CD4-positive, alpha-beta memory T cell (primary cell): ENCODE measurements around the gene RGS1. TPM values are rescaled to one million over a fixed set of nuclear protein-coding genes. Genes with fewer than 3 reads are reported as not detected.

Source experiments
- CTCF ChIA-PET: fragments of 350-600 bp; sonication (Branson Sonifier 250); formaldehyde crosslinking; loops from one replicate; lab custom pipeline; 2021; ENCODE audit warnings: inconsistent platforms; ENCODE audit not compliant: partially characterized antibody; lab: Charles Lee
- POLR2A ChIA-PET: fragments of 350-600 bp; sonication (Branson Sonifier 250); formaldehyde crosslinking; loops from one replicate; lab custom pipeline; 2021; ENCODE audit not compliant: partially characterized antibody; lab: Charles Lee
- DNase-seq, 5 donors: peaks; one replicate each; pipeline versions ENCODE4 v3.0.0 to v3.0.0-alpha.2; 2020 to 2022; ENCODE audit warnings: mixed read lengths in 1 of 5
- H3K27ac ChIP-seq: one replicate; pipeline ENCODE4 v1.7.0; 2013; ENCODE audit warnings: low read depth, low read length
- H3K27me3 ChIP-seq: 2 replicates; pipeline ENCODE4 v1.7.0; 2013; ENCODE audit warnings: mild to moderate bottlenecking, low read length, moderate library complexity; ENCODE audit not compliant: insufficient read depth
- H3K36me3 ChIP-seq: 2 replicates; pipeline ENCODE4 v1.7.0; 2013; ENCODE audit warnings: mild to moderate bottlenecking, low read length, moderate library complexity; ENCODE audit not compliant: insufficient read depth
- H3K4me1 ChIP-seq: 2 replicates; pipeline ENCODE4 v1.7.0; 2013; ENCODE audit warnings: mild to moderate bottlenecking, low read length, moderate library complexity; ENCODE audit not compliant: insufficient read depth
- H3K4me3 ChIP-seq, 2 donors: one replicate each; pipeline ENCODE4 v1.7.0; 2013; ENCODE audit warnings: low read length in 2 of 2, mild to moderate bottlenecking in 1 of 2
- H3K9me3 ChIP-seq, 2 donors: one replicate each; pipeline ENCODE4 v1.7.0; 2013; ENCODE audit warnings: low read length in 2 of 2, control low read depth in 1 of 2; ENCODE audit not compliant: control insufficient read depth in 1 of 2
- H3K27ac Mint-ChIP-seq, 7 donors: one replicate each; pipeline ENCODE4 v1.8.0; 2020 to 2021; ENCODE audit warnings: mixed read lengths in 7 of 7, mild to moderate bottlenecking in 6 of 7, inconsistent platforms in 3 of 7, moderate library complexity in 3 of 7
- H3K27me3 Mint-ChIP-seq, 2 donors: one replicate each; pipeline ENCODE4 v1.8.0; 2020 to 2021; ENCODE audit warnings: mixed read lengths in 2 of 2
- H3K36me3 Mint-ChIP-seq, 2 donors: one replicate each; pipeline ENCODE4 v1.8.0; 2020 to 2021; ENCODE audit warnings: mixed read lengths in 2 of 2, inconsistent platforms in 1 of 2, mild to moderate bottlenecking in 1 of 2
- H3K4me1 Mint-ChIP-seq, 4 donors: one replicate each; pipeline ENCODE4 v1.8.0; 2020 to 2021; ENCODE audit warnings: mixed read lengths in 4 of 4, mild to moderate bottlenecking in 1 of 4
- H3K4me3 Mint-ChIP-seq, 8 donors: one replicate each; pipeline ENCODE4 v1.8.0; 2020 to 2021; ENCODE audit warnings: mixed read lengths in 8 of 8, mild to moderate bottlenecking in 7 of 8, moderate library complexity in 6 of 8, inconsistent platforms in 3 of 8
- H3K9me3 Mint-ChIP-seq, 8 donors: one replicate each; pipeline ENCODE4 v1.8.0; 2020 to 2021; ENCODE audit warnings: mixed read lengths in 8 of 8, mild to moderate bottlenecking in 5 of 8, inconsistent platforms in 3 of 8, moderate library complexity in 1 of 8
- intact Hi-C: fragments of 100-400 bp; cut with micrococcal nuclease; formaldehyde crosslinking; loops from one replicate; pipeline ENCODE4 v1.15.1; 2023
- polyA plus RNA-seq, 2 donors: library from polyadenylated mRNA; unstranded; fragments of 300-500 nt; fragmentation: Illumina TruSeq; gene quantifications; one replicate each; pipeline ENCODE4 v1.2.3, GENCODE V29; 2021
- total RNA-seq, 2 experiments: library from RNA; stranded (reverse); gene quantifications; one replicate each; pipeline ENCODE4 v1.2.3, GENCODE V29; 2021

Gene RGS1
- total and polyA plus RNA-seq, 4 experiments from 2014 or later: 9.9 to 120 (median 14.8) TPM

DNA sequence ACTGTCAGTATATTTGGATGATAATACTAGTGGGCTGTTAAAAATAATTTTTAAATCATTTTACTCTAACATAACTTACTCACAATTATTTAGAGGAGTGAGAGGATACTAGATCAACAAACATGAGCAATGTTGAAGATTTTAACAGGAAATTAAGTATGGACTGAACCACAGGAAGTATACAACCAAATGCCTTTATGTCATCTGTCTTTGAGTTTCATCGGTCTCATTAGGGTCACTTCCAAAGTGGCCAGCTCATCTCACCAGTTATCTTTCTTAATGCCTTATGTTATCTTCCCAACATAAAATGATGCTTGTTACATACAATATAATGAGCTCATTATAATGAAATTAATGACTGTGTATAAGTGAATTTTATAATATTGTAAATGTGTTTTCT, 1.5 kb upstream of the RGS1 start:
- H3K4me3 Mint-ChIP-seq: peak overlapping the region in 5 of 8 donors; percentile 2 to 42 (median 17)
- H3K9me3 ChIP-seq: no peaks in the 10 kb centered on the region
- peaks cover 0 to 3% of the 10 kb centered on the region in 2 donors for H3K27me3 Mint-ChIP-seq
- no peak overlapping the region for H3K27ac ChIP-seq
- H3K4me1 Mint-ChIP-seq: peaks cover 56 to 79% (median 66%) of the 10 kb centered on the region in 4 donors
- intact Hi-C loops: loop anchor here (2.0 kb wide), 2 partner anchors 15 to 35 kb away; no protein-coding TSS in a partner anchor
- H3K4me3 ChIP-seq: no peak overlapping the region
- DNase-seq: no peak
- peaks cover 83% of the 10 kb centered on the region for H3K4me1 ChIP-seq
- H3K9me3 Mint-ChIP-seq: peaks cover 0 to 16% (median 11%) of the 10 kb centered on the region in 8 donors
- CTCF ChIA-PET: interaction anchor here (0.7 kb wide), 1 partner anchor 97 kb away, joined by 3 read pairs; no protein-coding TSS in a partner anchor
- H3K36me3 Mint-ChIP-seq: peaks cover 9 to 14% of the 10 kb centered on the region in 2 donors
- POLR2A ChIA-PET: interaction anchor here (0.8 to 4.6 kb wide), 6 partner anchors 21 to 485 kb away, joined by 3 to 15 read pairs (median 5); partner anchors contain the start of genes RO60 and UCHL5
- no peaks in the 10 kb centered on the region for H3K27me3 ChIP-seq
- peak overlapping the region; percentile 68 to 90 (median 74) for H3K27ac Mint-ChIP-seq
- H3K36me3 ChIP-seq: no peaks in the 10 kb centered on the region

DNA sequence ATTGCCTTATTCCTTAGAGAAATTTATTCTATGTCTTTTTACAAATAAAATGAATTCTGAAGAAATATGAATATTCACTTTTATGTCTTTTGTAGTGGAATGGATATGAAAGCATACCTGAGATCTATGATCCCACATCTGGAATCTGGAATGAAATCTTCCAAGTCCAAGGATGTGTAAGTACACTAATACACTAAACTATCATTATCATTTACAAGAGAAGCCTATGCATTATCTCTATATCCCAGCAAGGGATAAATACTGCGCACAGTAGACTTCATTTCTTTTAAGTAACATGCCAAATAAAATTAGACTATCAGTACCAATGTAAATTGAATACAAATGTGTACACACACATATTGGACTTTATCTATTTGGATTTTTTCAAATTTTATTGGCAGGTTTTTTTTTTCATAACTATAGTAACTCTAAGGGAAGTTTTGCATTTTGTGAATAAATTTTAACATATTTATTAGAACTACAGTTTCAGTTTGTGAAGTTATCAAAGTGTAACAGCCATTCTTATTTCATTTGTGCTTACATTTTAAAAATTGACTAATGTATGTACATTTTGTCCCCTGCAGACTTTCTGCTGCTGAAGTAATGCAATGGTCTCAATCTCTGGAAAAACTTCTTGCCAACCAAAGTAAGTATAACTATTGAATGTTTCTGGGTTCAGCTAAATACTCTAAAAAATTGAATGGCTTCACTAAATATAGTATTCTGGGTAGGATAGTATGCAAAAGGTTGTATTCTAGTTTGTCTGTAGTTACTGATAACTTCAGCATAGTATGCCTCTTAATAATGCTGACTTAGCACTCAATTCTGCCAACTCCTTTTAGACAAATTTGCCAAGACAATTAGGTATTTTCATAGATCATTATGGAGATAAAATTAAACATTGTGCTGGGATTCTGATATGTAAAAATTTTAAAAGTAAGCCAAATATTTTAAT, 894 bp downstream of the RGS1 start:
- peaks cover 0 to 3% of the 10 kb centered on the region in 2 donors for H3K27me3 Mint-ChIP-seq
- peaks cover 0 to 13% of the 10 kb centered on the region in 2 donors for H3K36me3 Mint-ChIP-seq
- no peaks in the 10 kb centered on the region for H3K27me3 ChIP-seq
- peak overlapping the region; percentile 93 to 100 (median 99) for H3K27ac Mint-ChIP-seq
- ChIA-PET CTCF (interaction anchor here (4.4 to 13.5 kb wide), 3 partner anchors 60 to 101 kb away, joined by 24 to 221 read pairs (median 30); no protein-coding TSS in a partner anchor), POLR2A (interaction anchor here (0.8 to 3.6 kb wide), 8 partner anchors 36 to 1096 kb away, joined by 3 to 13 read pairs (median 4); partner anchors contain the start of gene UCHL5)
- peak overlapping the region in 1 of 2 donors; percentile 55 for H3K4me3 ChIP-seq
- H3K4me1 Mint-ChIP-seq: peaks cover 55 to 76% (median 69%) of the 10 kb centered on the region in 4 donors
- H3K9me3 ChIP-seq: no peaks in the 10 kb centered on the region
- DNase-seq: no peak
- peak overlapping the region; percentile 83 to 95 (median 88) for H3K4me3 Mint-ChIP-seq
- peaks cover 0 to under 1% (median 0%) of the 10 kb centered on the region in 8 donors for H3K9me3 Mint-ChIP-seq
- peaks cover 85% of the 10 kb centered on the region for H3K4me1 ChIP-seq
- peak overlapping the region; percentile 56 for H3K27ac ChIP-seq
- H3K36me3 ChIP-seq: no peaks in the 10 kb centered on the region
- intact Hi-C loops: no loop called here

- H3K27me3 Mint-ChIP-seq: peaks cover 0 to 3% of the 10 kb centered on the region in 2 donors
- POLR2A ChIA-PET: interaction anchor here (0.8 to 3.6 kb wide), 10 partner anchors 37 to 1095 kb away, joined by 3 to 13 read pairs (median 4); partner anchors contain the start of gene UCHL5
- H3K27ac ChIP-seq: peak overlapping the region; percentile 56
- H3K27ac Mint-ChIP-seq: peak overlapping the region; percentile 60 to 100 (median 93)
- CTCF ChIA-PET: interaction anchor here (1.1 to 13.5 kb wide), 7 partner anchors 10 to 102 kb away, joined by 3 to 221 read pairs (median 8); no protein-coding TSS in a partner anchor
- peaks cover 47 to 66% (median 59%) of the 10 kb centered on the region in 4 donors for H3K4me1 Mint-ChIP-seq
- no peaks in the 10 kb centered on the region for H3K9me3 ChIP-seq
- intact Hi-C loops: no loop called here
- no peaks in the 10 kb centered on the region for H3K27me3 ChIP-seq
- no peaks in the 10 kb centered on the region for H3K9me3 Mint-ChIP-seq
- DNase-seq: no peak
- H3K4me1 ChIP-seq: peaks cover 75% of the 10 kb centered on the region
- peak overlapping the region; percentile 52 to 93 (median 71) for H3K4me3 Mint-ChIP-seq
- H3K36me3 Mint-ChIP-seq: peaks cover 0 to 11% of the 10 kb centered on the region in 2 donors
- peak overlapping the region in 1 of 2 donors; percentile 55 for H3K4me3 ChIP-seq
- no peaks in the 10 kb centered on the region for H3K36me3 ChIP-seq
These were observed 1.9 kb downstream of the RGS1 start for GRCh38 chr1:192577145-192578140.

DNA sequence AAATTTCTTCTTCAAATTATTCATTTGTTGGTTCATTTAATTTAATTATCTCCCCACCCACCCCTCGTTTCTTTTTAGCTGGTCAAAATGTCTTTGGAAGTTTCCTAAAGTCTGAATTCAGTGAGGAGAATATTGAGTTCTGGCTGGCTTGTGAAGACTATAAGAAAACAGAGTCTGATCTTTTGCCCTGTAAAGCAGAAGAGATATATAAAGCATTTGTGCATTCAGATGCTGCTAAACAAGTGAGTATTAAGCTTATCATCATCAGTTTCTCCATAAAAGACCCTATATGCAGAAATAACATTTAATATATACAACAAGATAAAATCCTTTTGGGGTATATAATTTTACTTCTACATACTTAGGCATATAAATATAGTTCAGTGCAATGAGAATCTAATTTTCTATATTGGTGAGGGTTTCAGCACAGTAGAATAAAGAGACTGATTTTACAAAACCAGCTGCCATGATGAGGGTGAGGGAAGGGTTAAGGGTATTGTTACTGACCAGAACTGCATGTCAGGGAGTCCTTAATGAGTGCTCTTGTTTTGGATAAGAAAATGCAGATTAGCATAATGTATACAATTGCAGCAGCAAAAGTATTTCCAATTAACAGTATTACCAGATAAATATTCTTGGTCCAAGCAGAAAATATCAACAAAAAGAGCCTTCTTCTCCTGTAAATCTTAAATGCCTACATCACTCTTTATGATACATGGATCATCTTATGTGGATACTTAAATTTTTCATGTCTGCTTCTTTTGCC, 2.8 kb downstream of the RGS1 start:
- H3K27ac Mint-ChIP-seq: peak overlapping the region; percentile 60 to 99 (median 77)
- peaks cover 42 to 60% (median 53%) of the 10 kb centered on the region in 4 donors for H3K4me1 Mint-ChIP-seq
- peaks cover 0 to 11% of the 10 kb centered on the region in 2 donors for H3K36me3 Mint-ChIP-seq
- no peaks in the 10 kb centered on the region for H3K9me3 Mint-ChIP-seq
- Histone ChIP-seq H3K36me3 (no peaks in the 10 kb centered on the region), H3K27ac (peak overlapping the region; percentile 3), H3K9me3 (no peaks in the 10 kb centered on the region), H3K27me3 (no peaks in the 10 kb centered on the region), H3K4me3 (peak overlapping the region in 1 of 2 donors; percentile 55), H3K4me1 (peaks cover 66% of the 10 kb centered on the region)
- peak overlapping the region; percentile 38 to 93 (median 70) for H3K4me3 Mint-ChIP-seq
- ChIA-PET POLR2A (interaction anchor here (0.6 to 3.6 kb wide), 10 partner anchors 27 to 481 kb away, joined by 3 to 13 read pairs (median 4); partner anchors contain the start of gene UCHL5), CTCF (interaction anchor here (0.9 to 13.5 kb wide), 12 partner anchors 8 to 103 kb away, joined by 3 to 221 read pairs (median 6); no protein-coding TSS in a partner anchor)
- DNase-seq: no peak
- peaks cover 0 to 3% of the 10 kb centered on the region in 2 donors for H3K27me3 Mint-ChIP-seq
- intact Hi-C loops: no loop called here

- no peaks in the 10 kb centered on the region for H3K9me3 Mint-ChIP-seq
- POLR2A ChIA-PET: interaction anchor here (0.6 to 3.6 kb wide), 10 partner anchors 26 to 105 kb away, joined by 3 to 13 read pairs (median 4); no protein-coding TSS in a partner anchor
- H3K27me3 Mint-ChIP-seq: peaks cover 0 to 3% of the 10 kb centered on the region in 2 donors
- H3K36me3 Mint-ChIP-seq: peaks cover 0 to 11% of the 10 kb centered on the region in 2 donors
- H3K27ac ChIP-seq: no peak overlapping the region
- H3K27me3 ChIP-seq: no peaks in the 10 kb centered on the region
- no peaks in the 10 kb centered on the region for H3K9me3 ChIP-seq
- intact Hi-C loops: no loop called here
- DNase-seq: no peak
- peak overlapping the region in 7 of 8 donors; percentile 12 to 93 (median 57) for H3K4me3 Mint-ChIP-seq
- peaks cover 34 to 53% (median 44%) of the 10 kb centered on the region in 4 donors for H3K4me1 Mint-ChIP-seq
- peaks cover 58% of the 10 kb centered on the region for H3K4me1 ChIP-seq
- CTCF ChIA-PET: interaction anchor here (0.8 to 13.5 kb wide), 18 partner anchors 9 to 133 kb away, joined by 3 to 221 read pairs (median 4); no protein-coding TSS in a partner anchor
- H3K27ac Mint-ChIP-seq: peak overlapping the region; percentile 48 to 93 (median 74)
- peak overlapping the region in 1 of 2 donors; percentile 7 for H3K4me3 ChIP-seq
- H3K36me3 ChIP-seq: no peaks in the 10 kb centered on the region
These were observed 3.6 kb downstream of the RGS1 start for GRCh38 chr1:192579010-192579738.
